ENCODE data around the gene MAP7D2. TPM values are rescaled to one million over a fixed set of nuclear protein-coding genes. Genes with fewer than 3 reads are reported as not detected.

The MAP7D2 gene
- total and polyA plus RNA-seq, 7 donors, result 0.07 to 1.2 (median 0.46) TPM; not detected in 1

DNA sequence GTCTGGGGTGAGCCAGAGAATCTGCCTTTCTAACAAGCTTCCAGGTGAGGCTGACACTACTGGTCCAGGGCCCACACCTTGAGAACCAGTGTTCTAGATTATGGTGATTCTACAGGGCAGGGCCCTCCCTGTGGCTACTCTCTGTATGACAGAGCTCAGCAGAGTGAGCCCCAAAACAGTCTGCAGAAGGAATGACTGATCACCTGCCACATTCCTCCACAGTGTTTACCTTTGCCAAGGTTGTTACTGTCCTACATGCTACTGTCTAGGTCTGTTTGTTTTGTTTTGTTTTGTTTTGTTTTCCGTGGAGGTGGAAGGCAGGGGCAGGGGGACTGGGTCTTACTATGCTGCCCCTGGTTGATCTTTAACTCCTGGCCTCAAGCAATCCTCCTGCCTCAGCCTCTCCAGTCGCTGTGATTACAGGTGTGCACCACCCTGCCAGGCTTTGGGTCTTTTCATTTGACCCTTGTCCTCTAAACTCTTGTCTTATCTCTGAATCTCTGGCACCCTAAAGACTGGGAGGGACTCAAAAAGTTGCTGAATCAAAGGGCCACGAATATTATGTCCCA lies 45.1 kb downstream of the MAP7D2 start:
- no peak for ATAC-seq
- peaks cover 0 to 5% (median 0%) of the 10 kb centered on the region in 3 donors for H3K27me3 ChIP-seq (ENCODE audit: insufficient read depth in 3 of 3, low read length in 2 of 3)
- 55 to 82% (median 81%) methylated on average over 3 of the region's 3 CpGs for WGBS, 3 donors

DNA sequence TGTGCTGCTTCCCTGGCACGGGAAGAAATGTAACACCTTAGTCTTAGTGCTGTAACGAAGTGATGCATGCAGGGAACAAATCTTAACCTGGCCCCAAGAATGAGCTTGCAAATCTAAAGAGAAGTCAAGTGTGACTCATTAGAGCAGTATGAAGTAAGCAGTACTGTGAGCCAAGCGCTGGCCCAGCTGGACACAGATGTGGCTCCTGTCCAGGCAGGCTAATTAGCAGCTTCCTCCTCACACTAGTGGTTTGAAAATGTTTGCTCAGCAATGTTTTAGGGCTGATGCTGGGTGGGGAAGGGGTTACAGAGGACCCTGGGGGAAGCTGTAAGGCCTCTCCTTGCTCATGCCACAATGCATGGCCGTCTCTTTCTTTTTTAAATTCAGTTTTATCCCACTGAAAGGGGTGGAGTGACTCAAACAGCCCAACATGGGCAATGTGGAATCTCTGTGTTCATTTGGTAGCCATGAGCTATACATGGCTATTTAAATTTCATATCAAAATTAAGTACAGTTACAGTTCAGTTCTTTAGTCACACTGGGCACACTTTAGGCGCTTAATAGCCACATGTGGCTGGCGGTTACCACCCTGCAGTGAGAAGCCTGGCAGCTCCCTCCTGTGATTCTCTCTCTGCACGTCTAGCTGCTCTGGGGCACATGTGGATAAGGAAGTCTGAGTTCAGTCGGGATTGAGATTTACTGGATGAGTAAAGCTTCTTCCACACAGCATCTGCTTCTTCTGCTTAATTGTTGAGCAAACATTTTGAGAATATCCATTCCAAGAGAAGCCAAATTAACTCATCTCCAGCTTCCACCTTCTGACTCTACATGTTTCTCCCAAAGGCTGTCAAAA lies 48.8 kb downstream of the MAP7D2 start:
- H3K4me1 ChIP-seq, result no peaks in the 10 kb centered on the region
- no peaks in the 10 kb centered on the region for H3K9me3 ChIP-seq
- H3K27me3 ChIP-seq (ENCODE audit: insufficient read depth in 3 of 3, low read length in 2 of 3), result peaks cover 0 to 5% (median 0%) of the 10 kb centered on the region in 3 donors
- H3K36me3 ChIP-seq (ENCODE audit: insufficient read depth in 1 of 2, low read depth in 1 of 2), result no peaks in the 10 kb centered on the region
- 37 to 45% (median 38%) methylated on average over 8 of the region's 8 CpGs for WGBS, 3 donors
- TF ChIP-seq, protein P1, sequence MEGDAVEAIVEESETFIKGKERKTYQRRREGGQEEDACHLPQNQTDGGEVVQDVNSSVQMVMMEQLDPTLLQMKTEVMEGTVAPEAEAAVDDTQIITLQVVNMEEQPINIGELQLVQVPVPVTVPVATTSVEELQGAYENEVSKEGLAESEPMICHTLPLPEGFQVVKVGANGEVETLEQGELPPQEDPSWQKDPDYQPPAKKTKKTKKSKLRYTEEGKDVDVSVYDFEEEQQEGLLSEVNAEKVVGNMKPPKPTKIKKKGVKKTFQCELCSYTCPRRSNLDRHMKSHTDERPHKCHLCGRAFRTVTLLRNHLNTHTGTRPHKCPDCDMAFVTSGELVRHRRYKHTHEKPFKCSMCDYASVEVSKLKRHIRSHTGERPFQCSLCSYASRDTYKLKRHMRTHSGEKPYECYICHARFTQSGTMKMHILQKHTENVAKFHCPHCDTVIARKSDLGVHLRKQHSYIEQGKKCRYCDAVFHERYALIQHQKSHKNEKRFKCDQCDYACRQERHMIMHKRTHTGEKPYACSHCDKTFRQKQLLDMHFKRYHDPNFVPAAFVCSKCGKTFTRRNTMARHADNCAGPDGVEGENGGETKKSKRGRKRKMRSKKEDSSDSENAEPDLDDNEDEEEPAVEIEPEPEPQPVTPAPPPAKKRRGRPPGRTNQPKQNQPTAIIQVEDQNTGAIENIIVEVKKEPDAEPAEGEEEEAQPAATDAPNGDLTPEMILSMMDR (IDR thresholded peaks at IDR 0.05), result no peak
- DNase-seq (peak; percentile 70 to 79), ATAC-seq (peak; percentile 71 to 90 (median 81))
- no peak overlapping the region for H3K4me3 ChIP-seq
- intact Hi-C loops (cut with DNase I), result loop anchor here in 1 of 2 donors (5.0 kb wide), 1 partner anchor 166 kb away; no protein-coding TSS in a partner anchor
- no peak overlapping the region for H3K27ac ChIP-seq

More for the DNA sequence above, 45.1 kb downstream of the MAP7D2 start:
- intact Hi-C loops (cut with DNase I), result no loop called here
- TF ChIP-seq, protein P1 (IDR thresholded peaks at IDR 0.05), result no peak
- no peak overlapping the region for H3K27ac ChIP-seq
- no peaks in the 10 kb centered on the region for H3K36me3 ChIP-seq (ENCODE audit: insufficient read depth in 1 of 2, low read depth in 1 of 2)
- DNase-seq, result no peak
- no peak overlapping the region for H3K4me3 ChIP-seq
- no peaks in the 10 kb centered on the region for H3K9me3 ChIP-seq
- H3K4me1 ChIP-seq, result no peaks in the 10 kb centered on the region

DNA sequence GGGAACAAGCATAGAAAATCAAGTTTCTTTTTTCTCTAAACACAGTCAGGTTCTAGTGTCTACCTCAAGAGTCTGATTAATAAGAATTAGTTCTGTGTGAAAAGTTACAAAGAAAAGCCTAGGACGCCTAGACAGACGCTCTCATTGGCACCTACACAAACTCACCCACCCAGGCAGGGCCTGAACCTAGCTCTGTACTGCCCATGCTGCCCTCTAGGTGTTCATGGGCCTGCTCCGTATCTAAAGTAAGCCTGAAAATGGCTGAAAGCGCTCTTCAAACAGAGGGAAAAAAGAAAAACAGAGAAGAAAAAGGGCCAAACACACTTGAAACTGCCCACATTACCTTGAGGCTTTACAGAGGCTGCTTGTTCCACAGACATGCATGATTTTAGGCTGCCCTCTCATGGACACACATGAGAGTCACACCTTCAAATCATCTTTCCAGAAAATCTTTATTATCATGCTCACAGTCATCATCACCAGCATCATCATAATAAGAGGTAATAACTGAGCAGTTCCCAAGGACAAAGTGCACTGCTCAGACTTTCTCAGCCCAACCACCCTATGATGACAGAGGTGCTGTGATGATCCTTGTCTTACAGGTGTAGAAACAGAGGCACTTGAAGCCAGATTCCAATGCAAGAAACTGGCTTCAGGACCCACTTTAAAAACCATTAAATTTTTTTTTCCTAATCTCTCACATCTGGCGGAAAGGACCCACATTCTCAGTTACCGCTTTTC lies 49.6 kb downstream of the MAP7D2 start:
- intact Hi-C loops (cut with DNase I), result loop anchor here in 1 of 2 donors (5.0 kb wide), 1 partner anchor 165 kb away; no protein-coding TSS in a partner anchor
- Histone ChIP-seq H3K36me3 (ENCODE audit: insufficient read depth in 1 of 2, low read depth in 1 of 2) (no peaks in the 10 kb centered on the region), H3K27ac (no peak overlapping the region), H3K4me3 (no peak overlapping the region), H3K27me3 (ENCODE audit: insufficient read depth in 3 of 3, low read length in 2 of 3) (peaks cover 0 to 1% (median 0%) of the 10 kb centered on the region in 3 donors), H3K4me1 (no peaks in the 10 kb centered on the region), H3K9me3 (no peaks in the 10 kb centered on the region)
- DNase-seq, result no peak
- ATAC-seq, result peak in 3 of 4 donors; percentile 48 to 71 (median 65)
- TF ChIP-seq, protein P1 (IDR thresholded peaks at IDR 0.05), result peak; percentile 40
- 61 to 68% (median 66%) methylated on average over 6 of the region's 6 CpGs for whole genome bisulfite sequencing, 3 donors

DNA sequence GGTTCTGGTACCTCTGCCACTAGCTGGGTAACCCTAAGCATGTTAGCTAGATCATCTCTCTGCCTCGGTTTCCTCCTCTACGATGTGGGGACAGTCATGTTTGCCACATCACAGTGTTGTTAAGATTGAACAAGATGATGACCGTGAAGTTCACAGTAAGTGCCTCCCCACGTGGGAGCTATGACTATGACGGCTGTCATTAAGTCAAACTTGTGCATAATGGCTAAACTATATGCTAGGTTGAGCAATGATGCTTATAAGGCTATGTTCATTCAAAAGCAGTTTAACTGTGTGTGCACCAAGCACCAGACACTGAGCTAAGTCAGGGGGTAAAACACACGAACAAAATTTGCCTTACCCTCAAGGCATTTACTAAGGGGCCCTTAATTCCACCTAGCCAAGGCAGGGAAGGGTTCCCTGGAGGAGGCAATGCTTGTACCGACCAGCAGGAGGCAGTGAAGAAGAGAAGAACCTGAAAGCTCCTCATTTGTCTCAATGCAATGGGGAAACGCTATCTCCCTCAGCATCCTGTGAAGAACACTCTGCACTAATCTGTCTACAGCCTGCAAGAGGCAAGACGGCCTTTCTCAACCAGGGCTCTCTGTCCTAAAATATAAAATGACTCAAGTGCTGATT lies 52.9 kb downstream of the MAP7D2 start:
- Histone ChIP-seq H3K9me3 (no peaks in the 10 kb centered on the region), H3K27me3 (ENCODE audit: insufficient read depth in 3 of 3, low read length in 2 of 3) (no peaks in the 10 kb centered on the region), H3K27ac (no peak overlapping the region), H3K36me3 (ENCODE audit: insufficient read depth in 1 of 2, low read depth in 1 of 2) (no peaks in the 10 kb centered on the region), H3K4me1 (no peaks in the 10 kb centered on the region), H3K4me3 (no peak overlapping the region)
- no peak for DNase-seq
- 67 to 70% (median 69%) methylated on average over 9 of the region's 9 CpGs for WGBS, 3 donors
- ATAC-seq, result no peak
- intact Hi-C loops (cut with DNase I), result no loop called here
- TF ChIP-seq, protein P1 (IDR thresholded peaks at IDR 0.05), result peak; percentile 7
